SH-SY5Y (cell line): ENCODE data around the gene ATG2B.

Source experiments
- GATA2 ChIP-seq: IDR thresholded peaks from 2 replicates; pipeline ENCODE4 v1.6.1; 2011; ENCODE audit warnings: mild to moderate bottlenecking, low read depth, low read length
- GATA3 ChIP-seq: IDR thresholded peaks from 2 replicates; pipeline ENCODE4 v1.6.1; 2011; ENCODE audit warnings: low read depth, mild to moderate bottlenecking, low read length, moderate library complexity

DNA sequence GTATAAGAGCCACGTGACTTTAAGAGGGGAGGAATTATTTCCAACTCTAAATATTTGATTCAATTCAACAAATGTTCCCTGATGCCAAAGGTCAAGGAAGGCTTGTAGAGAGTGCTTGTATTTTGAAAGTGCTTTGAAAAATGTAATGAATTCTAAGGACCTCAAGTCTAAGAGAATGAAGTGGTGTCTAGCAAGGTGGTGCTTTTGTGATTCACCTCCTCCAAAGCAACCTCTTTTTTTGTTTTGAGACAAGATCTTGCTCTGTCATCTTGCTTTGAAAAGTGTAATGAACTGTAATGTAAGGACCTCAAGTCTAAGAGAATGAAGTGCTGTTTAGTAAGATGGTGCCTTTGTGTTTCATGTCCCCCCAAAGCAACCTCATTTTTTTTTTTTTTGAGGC is 42.5 kb upstream of the ATG2B start:
- TF ChIP-seq GATA3, result no peak
- TF ChIP-seq GATA2, result no peak
